GM19438 (cell line): ENCODE measurements around the gene LZTFL1.

Source experiments
- ATAC-seq: cut with Tn5 transposase; IDR thresholded peaks from one replicate; pipeline ENCODE4 v1.9.1; 2021; ENCODE audit warnings: low read depth; ENCODE audit not compliant: unreplicated experiment

Gene LZTFL1

DNA sequence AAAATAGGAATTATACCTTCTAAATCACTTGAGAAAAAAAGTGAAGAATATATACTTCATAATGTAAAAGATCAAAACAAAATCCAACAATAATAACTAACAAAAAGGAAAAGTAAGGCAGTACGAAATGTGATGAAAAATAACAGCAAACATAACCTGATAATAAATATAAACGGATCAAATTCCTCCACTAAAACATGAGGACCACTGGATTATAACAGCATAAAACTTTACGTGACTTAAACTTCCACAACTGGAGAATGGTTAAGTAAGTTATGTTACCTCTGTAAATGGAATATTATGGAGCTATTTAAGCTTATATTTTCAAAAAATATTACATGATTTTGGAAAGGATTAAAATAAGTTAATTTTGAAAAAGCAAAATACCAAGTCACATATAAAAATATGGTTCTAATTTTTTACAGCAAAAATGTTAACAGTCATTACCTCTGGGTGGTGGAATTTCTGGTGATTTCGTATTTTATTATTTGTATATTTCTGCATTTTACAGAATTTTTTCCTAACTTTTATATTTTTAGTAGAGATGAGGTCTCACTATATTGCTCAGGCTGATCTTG is 52.6 kb downstream of the LZTFL1 start:
- ATAC-seq = no peak

DNA sequence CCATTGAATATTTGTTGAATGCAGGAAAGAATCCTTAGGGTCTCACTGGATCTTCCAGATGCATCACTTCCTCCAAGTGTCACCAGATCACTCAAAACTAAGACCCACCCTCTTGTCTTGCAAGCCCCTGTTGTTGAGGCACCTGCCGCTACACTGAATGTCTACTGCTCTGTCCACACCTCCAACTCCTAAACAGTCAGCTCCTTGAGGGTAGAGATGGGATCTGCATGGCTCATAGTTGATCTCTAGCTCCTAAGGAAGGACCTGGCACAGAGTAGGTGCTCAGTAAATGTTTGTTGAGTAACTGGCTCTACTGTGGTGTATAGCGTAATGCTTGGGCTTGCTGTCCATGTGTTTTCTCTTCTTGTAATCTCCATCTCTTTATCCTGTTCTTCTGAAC is 54.4 kb downstream of the LZTFL1 start:
- no peak for ATAC-seq

DNA sequence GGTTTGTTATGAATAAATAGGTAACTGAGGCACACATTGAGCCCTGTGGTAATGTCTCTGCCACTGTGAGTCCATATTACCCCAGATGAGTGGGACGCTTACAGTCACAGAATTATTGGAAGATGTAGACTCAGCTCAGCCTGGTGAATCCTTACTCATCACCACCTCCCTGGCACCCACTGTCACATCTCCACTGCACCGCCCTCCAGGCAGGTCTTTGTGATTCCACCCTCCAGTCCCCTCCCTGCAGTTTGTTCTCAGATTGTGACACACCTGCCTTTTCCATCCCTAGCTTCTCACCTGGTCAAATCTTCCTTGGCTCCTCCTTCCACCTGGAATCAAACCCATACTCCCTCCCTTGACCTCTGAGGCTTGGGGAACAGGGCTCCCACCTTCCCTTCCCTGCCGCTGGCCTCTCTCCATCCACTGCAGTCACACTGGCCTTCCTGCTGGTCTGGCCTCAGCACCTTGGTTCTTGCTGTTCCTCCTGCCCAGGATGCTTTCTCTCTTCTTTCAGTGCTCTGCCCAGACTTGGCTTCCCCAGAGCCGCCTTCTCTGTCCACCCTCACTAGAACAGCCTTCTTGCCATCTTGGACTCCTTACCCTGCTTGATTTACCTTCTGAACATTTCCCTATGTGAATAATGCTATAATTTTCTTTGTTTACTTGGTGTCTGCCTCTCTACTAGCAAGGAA is 55.0 kb downstream of the LZTFL1 start:
- ATAC-seq = no peak

DNA sequence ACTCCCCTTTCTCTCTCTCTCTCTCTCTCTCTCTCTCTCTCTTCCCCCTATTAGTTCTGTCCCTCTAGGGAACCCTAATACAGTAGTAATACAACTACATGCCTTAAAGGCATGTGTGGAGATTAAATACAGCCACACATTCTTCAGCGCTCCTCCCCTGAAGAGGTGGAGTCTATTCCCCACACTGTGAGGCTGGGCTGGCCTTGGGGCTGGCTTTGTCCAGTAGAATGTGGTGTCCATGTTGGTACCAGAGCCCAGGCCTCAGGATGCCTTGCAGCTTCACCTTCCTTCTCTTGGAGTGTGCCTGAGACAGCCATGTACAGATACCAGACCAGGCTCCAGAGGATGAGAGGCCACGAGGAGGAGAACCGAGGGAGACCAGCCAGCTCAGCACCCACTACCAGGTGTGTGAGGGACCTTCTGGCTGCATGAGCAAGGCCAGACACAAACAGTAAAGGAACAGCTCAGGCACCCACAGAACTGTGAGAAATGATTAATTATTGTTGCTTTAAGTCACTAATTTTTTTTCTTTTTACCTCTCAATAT is 56.2 kb downstream of the LZTFL1 start:
- no peak for ATAC-seq

DNA sequence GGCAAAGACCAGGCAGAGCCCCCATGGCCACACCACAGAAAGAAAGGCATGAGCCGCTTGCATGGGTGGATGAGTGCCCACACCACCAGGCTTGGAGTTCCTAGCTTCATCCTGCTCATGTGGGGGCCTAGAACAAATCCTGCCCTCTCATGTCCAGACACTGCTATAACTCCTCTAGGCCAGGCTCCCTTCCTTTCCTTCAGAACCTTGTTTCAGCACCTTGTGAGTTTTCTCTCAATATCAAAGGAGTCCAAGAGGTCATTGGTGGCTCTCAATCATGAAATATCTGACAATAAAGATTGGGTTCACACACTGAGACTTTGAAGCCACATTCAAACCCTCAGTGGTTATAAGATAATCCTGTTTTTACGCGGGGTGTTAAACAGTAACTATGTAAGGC is 58.3 kb downstream of the LZTFL1 start:
- ATAC-seq = no peak

GRCh38 chr3:45782381-45782780 is 59.5 kb downstream of the LZTFL1 start:
- ATAC-seq = no peak

DNA sequence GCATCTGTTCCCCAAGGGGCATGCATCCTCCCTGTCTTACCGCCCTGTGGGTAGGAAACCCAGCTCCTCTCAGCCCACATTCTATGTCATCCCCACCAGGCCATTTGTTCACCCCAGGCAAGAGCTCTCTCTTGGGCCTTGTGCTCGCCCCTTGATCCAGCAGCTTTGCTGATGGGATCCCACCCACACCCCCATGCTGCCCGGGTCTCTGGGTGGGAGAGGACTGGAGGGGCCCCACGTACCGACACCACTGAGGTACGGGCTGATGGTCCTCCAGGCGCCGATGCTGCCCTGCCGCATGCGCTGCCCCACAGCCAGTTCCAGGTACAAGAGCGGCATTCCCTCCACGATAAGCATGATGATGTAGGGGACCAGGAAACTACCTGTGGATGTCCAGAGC is 60.1 kb downstream of the LZTFL1 start:
- no peak for ATAC-seq

DNA sequence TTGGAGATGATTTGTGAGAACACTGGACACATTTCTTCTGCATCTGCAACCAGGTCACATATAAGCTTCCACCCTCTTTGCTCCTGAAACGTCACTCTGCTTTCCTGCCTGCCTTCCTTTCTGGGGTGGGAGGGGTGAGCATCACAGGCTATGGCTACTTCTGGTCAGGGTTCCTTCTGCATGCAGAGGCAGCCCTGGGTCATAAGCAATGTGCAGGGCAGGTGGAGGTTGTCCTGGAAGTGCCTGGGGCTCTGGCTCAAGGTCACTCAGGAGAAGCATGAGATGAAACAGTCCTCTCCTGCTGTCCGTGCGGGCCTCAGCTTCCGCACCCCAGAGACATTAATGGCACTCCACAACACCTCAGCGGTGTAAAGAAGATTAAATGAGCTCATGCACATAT is 60.6 kb downstream of the LZTFL1 start:
- ATAC-seq = no peak

- ATAC-seq = no peak
Observed at GRCh38 chr3:45779746-45780735, 61.9 kb downstream of the LZTFL1 start.

DNA sequence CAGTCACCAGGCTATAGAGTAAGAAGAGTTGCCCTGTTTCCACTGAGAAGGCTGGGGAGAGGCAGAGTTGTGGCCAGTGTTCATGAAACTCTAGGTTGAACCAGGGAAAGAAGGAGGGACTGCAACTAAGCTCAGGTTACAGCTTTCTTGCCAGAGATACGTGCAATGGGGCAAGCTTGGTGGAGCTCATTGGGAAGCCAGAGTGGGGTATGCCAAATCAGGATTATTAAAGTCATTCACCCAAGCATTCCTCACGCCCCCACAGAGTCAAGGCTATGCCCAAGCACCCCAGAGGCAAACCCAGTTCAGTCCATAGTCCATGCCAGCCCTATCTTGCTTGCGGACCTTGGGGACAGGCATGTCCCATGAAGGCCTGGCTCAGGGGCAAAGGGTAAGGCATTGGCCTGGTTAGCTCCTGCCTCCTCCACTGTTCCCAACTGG is 63.1 kb downstream of the LZTFL1 start:
- no peak for ATAC-seq

GRCh38 chr3:45777746-45778386 is 64.1 kb downstream of the LZTFL1 start:
- no peak for ATAC-seq

- ATAC-seq = no peak
Observed at GRCh38 chr3:45777111-45777745, 64.7 kb downstream of the LZTFL1 start.

DNA sequence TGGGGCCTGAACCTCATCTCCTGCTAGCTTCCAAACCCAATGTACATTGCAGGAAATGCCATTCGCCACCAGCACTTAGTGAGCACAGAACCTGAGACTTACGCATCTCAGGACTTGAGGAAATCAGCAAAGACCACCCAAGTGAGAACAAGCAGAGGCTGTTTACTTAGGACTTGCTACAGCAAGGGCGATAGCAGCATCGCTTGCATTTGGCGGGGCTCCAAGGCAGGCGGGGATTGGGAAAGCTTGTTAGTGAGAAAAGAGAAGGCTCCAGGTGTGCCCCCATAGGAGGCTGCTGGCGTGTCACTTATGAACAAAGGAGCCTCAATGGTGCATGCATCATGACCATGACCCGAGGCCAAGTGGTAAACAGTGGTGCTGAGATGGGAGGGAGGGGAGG is 65.3 kb downstream of the LZTFL1 start:
- ATAC-seq = no peak

DNA sequence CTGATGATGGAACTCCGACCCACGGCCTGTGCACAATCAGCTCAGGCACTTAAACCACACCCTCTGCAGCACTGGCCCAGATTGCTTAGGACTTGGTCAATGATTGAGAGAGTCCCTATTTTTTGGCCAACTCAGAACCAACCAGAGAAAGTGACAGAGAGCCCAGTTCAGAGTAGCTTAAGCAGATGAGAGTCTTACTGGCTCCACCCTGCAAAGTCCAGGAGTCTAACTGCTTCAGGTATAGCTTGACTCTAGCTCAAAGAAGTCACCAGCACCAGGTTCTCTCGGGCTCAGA is 65.7 kb downstream of the LZTFL1 start:
- no peak for ATAC-seq

DNA sequence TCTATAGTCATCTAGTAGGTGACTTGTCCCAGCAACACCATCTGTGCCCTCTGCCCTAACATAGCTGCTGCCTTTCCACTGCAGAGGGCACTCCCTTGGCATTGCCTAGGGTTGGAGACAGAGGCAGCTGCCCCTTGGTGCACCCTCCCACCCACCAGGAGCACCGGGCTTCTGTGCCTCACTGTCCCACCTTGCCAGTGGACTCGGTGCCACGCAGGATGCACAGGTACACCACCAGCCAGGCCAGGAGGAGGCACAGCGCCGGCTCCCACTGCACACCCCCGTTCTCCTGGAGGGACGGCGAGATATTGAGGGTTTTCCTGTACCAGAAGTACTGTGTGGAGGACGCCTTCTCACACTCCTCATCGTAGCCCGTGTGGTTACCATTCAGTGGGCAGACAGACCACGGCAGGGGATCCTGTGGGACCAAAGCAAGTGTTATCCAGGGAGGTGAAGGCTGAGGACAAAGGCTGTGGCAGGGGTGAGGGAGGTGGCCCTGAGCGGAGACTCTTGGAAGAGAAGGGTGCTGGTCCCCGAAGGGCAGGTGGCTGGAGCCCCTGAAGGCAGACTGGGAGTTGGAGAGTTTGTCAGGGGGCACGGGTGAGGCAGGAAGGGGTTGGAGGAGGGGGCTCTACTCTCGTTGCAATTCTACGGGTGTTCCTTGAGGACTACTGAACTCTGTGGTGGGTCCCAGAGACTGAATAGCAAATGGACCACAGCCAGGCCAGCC is 66.2 kb downstream of the LZTFL1 start:
- no peak for ATAC-seq

- no peak for ATAC-seq
Observed at GRCh38 chr3:45774581-45775521, 67.1 kb downstream of the LZTFL1 start.

DNA sequence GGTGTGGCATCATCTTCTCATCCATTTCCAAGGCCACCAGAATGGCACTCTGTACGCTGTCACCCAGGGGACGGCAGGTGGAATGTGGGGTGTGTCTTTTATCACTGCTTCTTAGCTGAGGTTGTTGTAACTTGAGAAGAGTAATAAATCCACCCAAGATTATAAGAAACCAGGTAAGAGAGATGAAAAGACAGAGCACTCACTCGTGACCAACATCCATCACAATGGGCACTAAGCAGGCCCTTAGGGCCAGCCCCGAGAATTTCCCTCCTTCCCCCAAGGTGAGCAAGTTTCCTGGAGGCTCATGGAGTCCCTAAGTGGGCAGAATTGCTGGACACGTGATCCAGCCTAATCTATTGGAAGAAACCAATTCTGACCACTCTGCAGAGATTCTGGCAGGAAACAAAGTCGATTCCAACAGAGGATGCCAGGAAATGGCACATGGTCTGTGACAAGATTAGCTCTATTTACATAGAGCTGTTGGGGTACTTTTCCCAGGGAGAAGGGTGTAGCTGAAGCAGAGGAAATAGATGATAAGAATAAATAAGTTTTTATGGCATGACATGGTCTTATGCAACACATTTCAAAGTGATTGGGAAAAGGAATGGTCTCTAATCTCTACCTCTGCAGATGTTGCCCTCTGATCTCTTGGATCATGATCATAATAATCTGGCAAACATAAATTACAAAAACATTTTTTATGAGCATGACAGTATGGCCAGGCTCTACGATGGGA is 68.0 kb downstream of the LZTFL1 start:
- no peak for ATAC-seq
